HepG2 (cell line): Measurements from ENCODE around the gene CBLL2. TPM values are rescaled to one million over a fixed set of nuclear protein-coding genes. Genes with fewer than 3 reads are reported as not detected.

Experiments
- ATAC-seq: fragments of 200-7000 bp; cut with Tn5 transposase; 3 replicates; pipeline ENCODE4 v1.9.1; 2020; ENCODE audit warnings: mild to moderate bottlenecking, moderate library complexity
- BruUV-seq: library from RNA; stranded (reverse); fragments of 400-500 nt; replicated peaks from 2 replicates; lab custom pipeline; 2021; lab: Mats Ljungman, UMichigan
- CTCF ChIA-PET: fragments of 300-600 bp; formaldehyde crosslinking; extraction: SDS; loops from one replicate; lab custom pipeline; 2021; ENCODE audit warnings: low total read pairs, inconsistent platforms, low intra/inter-chr PET ratio; lab: Yijun Ruan, JAX
- POLR2A ChIA-PET: fragments of 350-600 bp; sonication (Branson Sonifier 250); formaldehyde crosslinking; loops from one replicate; lab custom pipeline; 2020; ENCODE audit warnings: antibody characterized with exemption, inconsistent platforms; lab: Yijun Ruan, JAX
- DNase-seq: peaks from one replicate; pipeline ENCODE4 v3.0.0-alpha.2; 2015; ENCODE audit warnings: low spot score
- FAIRE-seq: peaks from 3 replicates; lab custom pipeline; 2011; peaks lifted over from hg19 to GRCh38; lab: Jason Lieb, UNC
- H2AFZ ChIP-seq: one replicate; pipeline ENCODE4 v1.6.1; 2011; ENCODE audit warnings: low read length, inconsistent platforms
- H3K27ac ChIP-seq: fragments of 300-600 bp; 3 replicates; pipeline ENCODE4 v1.8.0; 2011; ENCODE audit warnings: mixed run types, mild to moderate bottlenecking, mixed read lengths, low read length, inconsistent platforms; ENCODE audit not compliant: insufficient read depth; ENCODE audit errors: extremely low read length
- H3K27me3 ChIP-seq, 2 experiments: fragments of 200-600 bp in 1 of 2; 2 replicates in 1 of 2; 3 replicates in 1 of 2; pipeline versions ENCODE4 v1.6.0 to v1.8.0; 2011; ENCODE audit warnings: low read length in 2 of 2, mild to moderate bottlenecking in 2 of 2, moderate library complexity in 2 of 2, inconsistent platforms in 1 of 2; ENCODE audit not compliant: insufficient read depth in 2 of 2, control insufficient read depth in 1 of 2
- H3K36me3 ChIP-seq, 2 experiments: fragments of 200-600 bp in 1 of 2; replicated peaks in 1 of 2; 2 replicates in 1 of 2; 3 replicates in 1 of 2; pipeline versions ENCODE4 v1.5.1 to v1.8.0; 2011; ENCODE audit warnings: low read length in 2 of 2, inconsistent platforms in 1 of 2; ENCODE audit not compliant: insufficient read depth in 2 of 2, control insufficient read depth in 1 of 2
- H3K4me1 ChIP-seq: 2 replicates; pipeline ENCODE4 v1.5.1; 2012; ENCODE audit warnings: low read length, inconsistent platforms; ENCODE audit not compliant: insufficient read depth
- H3K4me2 ChIP-seq: 2 replicates; pipeline ENCODE4 v1.6.0; 2011; ENCODE audit warnings: low read depth, low read length, inconsistent platforms
- H3K4me3 ChIP-seq, 3 experiments: fragments of 200-600 bp in 1 of 3; sonication (generic), shearing (Covaris generic) in 1 of 3; replicated peaks in 1 of 3; 2 replicates each; pipeline ENCODE4 v1.5.1; 2011 to 2016; ENCODE audit warnings: low read length in 3 of 3, inconsistent platforms in 2 of 3, low read depth in 2 of 3, mild to moderate bottlenecking in 2 of 3, control low read depth in 1 of 3, mixed read lengths in 1 of 3; ENCODE audit not compliant: insufficient read depth in 1 of 3
- H3K79me2 ChIP-seq: one replicate; pipeline ENCODE4 v1.6.1; 2011; ENCODE audit warnings: low read length, inconsistent platforms; ENCODE audit not compliant: insufficient read depth
- H3K9ac ChIP-seq: 2 replicates; pipeline ENCODE4 v1.6.0; 2011; ENCODE audit warnings: mild to moderate bottlenecking, low read depth, low read length, inconsistent platforms; ENCODE audit not compliant: insufficient read depth
- H3K9me3 ChIP-seq: 2 replicates; pipeline ENCODE4 v1.5.1; 2012; ENCODE audit warnings: mild to moderate bottlenecking, low read length
- H4K20me1 ChIP-seq: 2 replicates; pipeline ENCODE4 v1.6.0; 2011; ENCODE audit warnings: inconsistent platforms, mild to moderate bottlenecking, low read length, moderate library complexity; ENCODE audit not compliant: insufficient read depth
- HIVEP1 ChIP-seq: sonication (generic); formaldehyde crosslinking; IDR thresholded peaks from 2 replicates; pipeline ENCODE4 v1.4.0; 2020; ENCODE audit warnings: mild to moderate bottlenecking, missing genetic modification reagents
- HNRNPL ChIP-seq: fragments of 200-400 bp; formaldehyde crosslinking; IDR thresholded peaks from 2 replicates; pipeline ENCODE4 v1.6.1; 2017; ENCODE audit warnings: mild to moderate bottlenecking, low read depth, low read length
- KLF13 ChIP-seq: sonication (generic); formaldehyde crosslinking; IDR thresholded peaks from 2 replicates; pipeline ENCODE4 v1.4.0; 2020; ENCODE audit warnings: mild to moderate bottlenecking, missing genetic modification reagents
- NBN ChIP-seq: fragments of 450-650 bp; conservative IDR thresholded peaks from 2 replicates; pipeline ENCODE4 v1.6.1; 2017
- ZNF124 ChIP-seq: sonication (generic); formaldehyde crosslinking; IDR thresholded peaks from 2 replicates; pipeline ENCODE4 v1.4.0; 2020; ENCODE audit warnings: missing genetic modification reagents
- ZNF34 ChIP-seq: sonication (generic); formaldehyde crosslinking; IDR thresholded peaks from 2 replicates; pipeline ENCODE4 v1.4.0; 2020; ENCODE audit warnings: mild to moderate bottlenecking, missing genetic modification reagents, borderline replicate concordance
- ZNF44 ChIP-seq: sonication (generic); formaldehyde crosslinking; IDR thresholded peaks from 2 replicates; pipeline ENCODE4 v1.5.1; 2020; ENCODE audit warnings: mild to moderate bottlenecking, missing genetic modification reagents
- WGBS: methylation state at CpG from one replicate; pipeline ENCODE4 v1.1.6; 2017; ENCODE audit warnings: low lambda C conversion rate; 5-methylcytosine and 5-hydroxymethylcytosine counted together
- in situ Hi-C: cut with HindIII; loops from 2 replicates; pipeline ENCODE4 v1.10.0; 2017; ENCODE audit warnings: low pct_unique_long_range_greater_than_20kb; ENCODE audit not compliant: extremely low pct_ligation_motif_present
- intact Hi-C: fragments of 100-400 bp; cut with micrococcal nuclease; formaldehyde crosslinking; loops from one replicate; pipeline ENCODE4 v1.10.0; 2022; ENCODE audit not compliant: unreplicated experiment
- polyA plus RNA-seq, 8 experiments: library from polyadenylated mRNA; depleted of rRNA in 3 of 8; stranded (reverse) in 7 of 8; unstranded in 1 of 8; fragments of >200 nt; fragmentation: Illumina TruSeq in 4 of 8; extraction: Trizol in 4 of 8; gene quantifications; 2 replicates each; pipeline versions ENCODE4 v1.2.1 to v1.2.3, GENCODE V29; 2011 to 2016; ENCODE audit warnings: low read depth in 4 of 8, missing spikeins in 1 of 8, mixed read lengths in 1 of 8; ENCODE audit not compliant: insufficient read depth in 1 of 8
- total RNA-seq, 5 experiments: library from RNA; depleted of rRNA; stranded (reverse); fragments of >200 nt; fragmentation: Illumina TruSeq; extraction: Trizol; gene quantifications; 2 replicates each; pipeline ENCODE4 v1.2.3, GENCODE V29; 2016; ENCODE audit warnings: low read depth in 1 of 5
- TF ChIP-seq, protein P1 (sequence below): sonication (generic); formaldehyde crosslinking; IDR thresholded peaks from 2 replicates; pipeline ENCODE4 v1.4.0; 2020; ENCODE audit warnings: missing genetic modification reagents, borderline replicate concordance
- TF ChIP-seq, protein P2 (sequence below): sonication (generic); formaldehyde crosslinking; IDR thresholded peaks from 2 replicates; pipeline ENCODE4 v1.5.0; 2020; ENCODE audit warnings: mild to moderate bottlenecking, missing genetic modification reagents
- TF ChIP-seq, protein P3 (sequence below): sonication (generic); formaldehyde crosslinking; IDR thresholded peaks from 2 replicates; pipeline ENCODE4 v1.4.0; 2020; ENCODE audit warnings: missing genetic modification reagents

The CBLL2 gene
- total and polyA plus RNA-seq, 2 of the 13 experiments (the other 11 are each of a cell fraction or from before 2014, with no cell fraction given), result not detected

GRCh38 chrX:22300130-22300529 lies 27.4 kb downstream of the CBLL2 start (continued):
- TF ChIP-seq, protein P1, sequence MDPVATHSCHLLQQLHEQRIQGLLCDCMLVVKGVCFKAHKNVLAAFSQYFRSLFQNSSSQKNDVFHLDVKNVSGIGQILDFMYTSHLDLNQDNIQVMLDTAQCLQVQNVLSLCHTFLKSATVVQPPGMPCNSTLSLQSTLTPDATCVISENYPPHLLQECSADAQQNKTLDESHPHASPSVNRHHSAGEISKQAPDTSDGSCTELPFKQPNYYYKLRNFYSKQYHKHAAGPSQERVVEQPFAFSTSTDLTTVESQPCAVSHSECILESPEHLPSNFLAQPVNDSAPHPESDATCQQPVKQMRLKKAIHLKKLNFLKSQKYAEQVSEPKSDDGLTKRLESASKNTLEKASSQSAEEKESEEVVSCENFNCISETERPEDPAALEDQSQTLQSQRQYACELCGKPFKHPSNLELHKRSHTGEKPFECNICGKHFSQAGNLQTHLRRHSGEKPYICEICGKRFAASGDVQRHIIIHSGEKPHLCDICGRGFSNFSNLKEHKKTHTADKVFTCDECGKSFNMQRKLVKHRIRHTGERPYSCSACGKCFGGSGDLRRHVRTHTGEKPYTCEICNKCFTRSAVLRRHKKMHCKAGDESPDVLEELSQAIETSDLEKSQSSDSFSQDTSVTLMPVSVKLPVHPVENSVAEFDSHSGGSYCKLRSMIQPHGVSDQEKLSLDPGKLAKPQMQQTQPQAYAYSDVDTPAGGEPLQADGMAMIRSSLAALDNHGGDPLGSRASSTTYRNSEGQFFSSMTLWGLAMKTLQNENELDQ (CRISPR knock-in tag), result no peak
- TF ChIP-seq, all 625 proteins: peak for 0

DNA sequence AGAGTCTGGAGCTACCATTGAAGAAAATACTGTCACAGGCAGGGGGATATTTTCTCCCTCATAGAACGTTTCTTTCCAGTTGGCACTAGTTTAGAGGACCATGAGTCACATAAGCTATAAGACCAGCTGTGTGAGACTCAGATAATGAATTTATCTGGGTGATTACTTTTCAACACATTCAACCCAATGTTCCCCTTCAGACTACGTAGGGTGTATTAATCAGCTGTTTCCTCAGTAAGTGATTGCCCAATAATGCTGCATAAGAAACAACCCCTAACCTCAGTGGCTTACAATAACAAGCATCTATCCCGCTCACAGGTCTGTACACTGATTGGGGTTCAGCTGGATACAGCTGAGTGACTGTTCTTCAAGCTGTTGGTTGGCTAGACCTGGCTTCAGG lies 38.1 kb downstream of the CBLL2 start:
- no TSS peak for BruUV-seq
- no peaks in the 10 kb centered on the region for H3K79me2 ChIP-seq
- no peak overlapping the region for H2AFZ ChIP-seq
- no peak overlapping the region for H3K9ac ChIP-seq
- ATAC-seq (no peak), FAIRE-seq (no peak), DNase-seq (no peak)
- ChIA-PET POLR2A (no interaction called here), CTCF (no interaction called here)
- H3K9me3 ChIP-seq, result no peaks in the 10 kb centered on the region
- intact Hi-C loops, result no loop called here
- 0% methylated on average over 1 of the region's 3 CpGs for WGBS
- H3K4me2 ChIP-seq, result no peak overlapping the region
- no peaks in the 10 kb centered on the region for H3K36me3 ChIP-seq
- TF ChIP-seq NBN (no peak), ZNF44 (no peak), KLF13 (CRISPR knock-in tag) (no peak), ZNF34 (no peak), ZNF124 (no peak), HNRNPL (no peak), HIVEP1 (CRISPR knock-in tag) (no peak)
- TF ChIP-seq, protein P2, sequence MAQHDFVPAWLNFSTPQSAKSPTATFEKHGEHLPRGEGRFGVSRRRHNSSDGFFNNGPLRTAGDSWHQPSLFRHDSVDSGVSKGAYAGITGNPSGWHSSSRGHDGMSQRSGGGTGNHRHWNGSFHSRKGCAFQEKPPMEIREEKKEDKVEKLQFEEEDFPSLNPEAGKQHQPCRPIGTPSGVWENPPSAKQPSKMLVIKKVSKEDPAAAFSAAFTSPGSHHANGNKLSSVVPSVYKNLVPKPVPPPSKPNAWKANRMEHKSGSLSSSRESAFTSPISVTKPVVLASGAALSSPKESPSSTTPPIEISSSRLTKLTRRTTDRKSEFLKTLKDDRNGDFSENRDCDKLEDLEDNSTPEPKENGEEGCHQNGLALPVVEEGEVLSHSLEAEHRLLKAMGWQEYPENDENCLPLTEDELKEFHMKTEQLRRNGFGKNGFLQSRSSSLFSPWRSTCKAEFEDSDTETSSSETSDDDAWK (CRISPR knock-in tag), result no peak
- TF ChIP-seq, protein P3, sequence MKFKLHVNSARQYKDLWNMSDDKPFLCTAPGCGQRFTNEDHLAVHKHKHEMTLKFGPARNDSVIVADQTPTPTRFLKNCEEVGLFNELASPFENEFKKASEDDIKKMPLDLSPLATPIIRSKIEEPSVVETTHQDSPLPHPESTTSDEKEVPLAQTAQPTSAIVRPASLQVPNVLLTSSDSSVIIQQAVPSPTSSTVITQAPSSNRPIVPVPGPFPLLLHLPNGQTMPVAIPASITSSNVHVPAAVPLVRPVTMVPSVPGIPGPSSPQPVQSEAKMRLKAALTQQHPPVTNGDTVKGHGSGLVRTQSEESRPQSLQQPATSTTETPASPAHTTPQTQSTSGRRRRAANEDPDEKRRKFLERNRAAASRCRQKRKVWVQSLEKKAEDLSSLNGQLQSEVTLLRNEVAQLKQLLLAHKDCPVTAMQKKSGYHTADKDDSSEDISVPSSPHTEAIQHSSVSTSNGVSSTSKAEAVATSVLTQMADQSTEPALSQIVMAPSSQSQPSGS (CRISPR knock-in tag), result no peak
- no peaks in the 10 kb centered on the region for H3K4me1 ChIP-seq
- in situ Hi-C loops, result no loop called here
- no peak overlapping the region for H3K4me3 ChIP-seq
- H4K20me1 ChIP-seq, result no peaks in the 10 kb centered on the region
- no peak overlapping the region for H3K27ac ChIP-seq
- no peaks in the 10 kb centered on the region for H3K27me3 ChIP-seq
